ENCODE results near the gene ZNF74. TPM values are rescaled to one million over a fixed set of nuclear protein-coding genes. Genes with fewer than 3 reads are reported as not detected.

ZNF74 gene
- total RNA-seq, 1 experiment from 2014 or later, result 34.3 TPM

- Histone ChIP-seq H3T11ph (ENCODE audit: low read length) (no peak overlapping the region), H3K23ac (ENCODE audit: insufficient read length, low read depth, low read length) (no peak overlapping the region), H2BK15ac (ENCODE audit: low read depth, low read length) (no peak overlapping the region), H4K20me1 (ENCODE audit: control insufficient read depth, insufficient read depth, insufficient read length) (no peaks in the 10 kb centered on the region), H3K14ac (ENCODE audit: insufficient read depth, low read length) (no peak overlapping the region), H4K91ac (ENCODE audit: insufficient read length, low read depth, low read length) (no peak overlapping the region), H3K27me3 (ENCODE audit: insufficient read depth, low read length) (no peaks in the 10 kb centered on the region), H2BK12ac (ENCODE audit: insufficient read length, low read depth, low read length) (no peak overlapping the region), H3K18ac (ENCODE audit: insufficient read length, low read depth, low read length) (no peak overlapping the region), H2BK120ac (ENCODE audit: low read depth, low read length, poor library complexity, severe bottlenecking) (no peak overlapping the region), H2AFZ (ENCODE audit: low read length) (no peak overlapping the region), H3K79me2 (ENCODE audit: insufficient read depth, low read length) (no peaks in the 10 kb centered on the region), H3K9ac (ENCODE audit: extremely low read depth, insufficient read length, low read length) (no peak overlapping the region), H3K23me2 (ENCODE audit: insufficient read length, low read depth, low read length, poor library complexity, severe bottlenecking) (no peaks in the 10 kb centered on the region), H2BK20ac (ENCODE audit: low read depth, low read length, poor library complexity, severe bottlenecking) (no peak overlapping the region), H4K5ac (ENCODE audit: insufficient read length, low read depth, low read length) (no peak overlapping the region), H3K27ac (ENCODE audit: insufficient read length, low read depth, low read length) (no peak overlapping the region), H3K4ac (ENCODE audit: low read depth, low read length) (no peak overlapping the region), H3K9me3 (ENCODE audit: control insufficient read depth, low read depth, low read length) (no peaks in the 10 kb centered on the region), H3K79me1 (ENCODE audit: insufficient read depth, low read depth, low read length, poor library complexity, severe bottlenecking) (no peaks in the 10 kb centered on the region), H3K56ac (ENCODE audit: insufficient read length, low read depth, low read length) (no peak overlapping the region), H4K8ac (replicated peaks; ENCODE audit: insufficient read length, low read depth, low read length) (no peak overlapping the region), H2BK5ac (ENCODE audit: insufficient read length, low read length) (no peak overlapping the region), H3K4me2 (ENCODE audit: insufficient read depth, insufficient read length, low read length) (no peak overlapping the region), H2AK5ac (ENCODE audit: insufficient read length, low read length) (no peak overlapping the region), H3K4me1 (ENCODE audit: insufficient read depth, low read length) (no peaks in the 10 kb centered on the region)
- TF ChIP-seq, protein P1, sequence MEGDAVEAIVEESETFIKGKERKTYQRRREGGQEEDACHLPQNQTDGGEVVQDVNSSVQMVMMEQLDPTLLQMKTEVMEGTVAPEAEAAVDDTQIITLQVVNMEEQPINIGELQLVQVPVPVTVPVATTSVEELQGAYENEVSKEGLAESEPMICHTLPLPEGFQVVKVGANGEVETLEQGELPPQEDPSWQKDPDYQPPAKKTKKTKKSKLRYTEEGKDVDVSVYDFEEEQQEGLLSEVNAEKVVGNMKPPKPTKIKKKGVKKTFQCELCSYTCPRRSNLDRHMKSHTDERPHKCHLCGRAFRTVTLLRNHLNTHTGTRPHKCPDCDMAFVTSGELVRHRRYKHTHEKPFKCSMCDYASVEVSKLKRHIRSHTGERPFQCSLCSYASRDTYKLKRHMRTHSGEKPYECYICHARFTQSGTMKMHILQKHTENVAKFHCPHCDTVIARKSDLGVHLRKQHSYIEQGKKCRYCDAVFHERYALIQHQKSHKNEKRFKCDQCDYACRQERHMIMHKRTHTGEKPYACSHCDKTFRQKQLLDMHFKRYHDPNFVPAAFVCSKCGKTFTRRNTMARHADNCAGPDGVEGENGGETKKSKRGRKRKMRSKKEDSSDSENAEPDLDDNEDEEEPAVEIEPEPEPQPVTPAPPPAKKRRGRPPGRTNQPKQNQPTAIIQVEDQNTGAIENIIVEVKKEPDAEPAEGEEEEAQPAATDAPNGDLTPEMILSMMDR (conservative IDR thresholded peaks at IDR 0.05), result no peak
- H3K27me3 Mint-ChIP-seq (ENCODE audit: low read depth), result peaks cover 7% of the 10 kb centered on the region
- no peak overlapping the region for H3K27ac Mint-ChIP-seq
- no peak overlapping the region for H3K4me3 Mint-ChIP-seq
- no peaks in the 10 kb centered on the region for H3K36me3 Mint-ChIP-seq (ENCODE audit: insufficient read depth in 1 of 3, low read depth in 3 of 3)
- no peak for DNase-seq
- H3K9me3 Mint-ChIP-seq, result no peaks in the 10 kb centered on the region
- H3K4me1 Mint-ChIP-seq, result no peaks in the 10 kb centered on the region; a peak in 1 of 4 replicates
- WGBS (ENCODE audit: extremely low coverage, insufficient read length, low lambda C conversion rate), result no CpG with 5 or more reads among the region's 2 CpGs
Measured at GRCh38 chr22:20386336-20386735, 7.6 kb upstream of the ZNF74 start.

All from H9 (cell line).